ENCODE measurements around the gene SLC35E4. TPM values are rescaled to one million over a fixed set of nuclear protein-coding genes. Genes with fewer than 3 reads are reported as not detected.

The SLC35E4 gene
- total and polyA plus RNA-seq, 9 of the 15 experiments (the other 6 are each of a cell fraction or from before 2014, with no cell fraction given), result 0.06 to 2.3 (median 0.86) TPM; not detected in 1

DNA sequence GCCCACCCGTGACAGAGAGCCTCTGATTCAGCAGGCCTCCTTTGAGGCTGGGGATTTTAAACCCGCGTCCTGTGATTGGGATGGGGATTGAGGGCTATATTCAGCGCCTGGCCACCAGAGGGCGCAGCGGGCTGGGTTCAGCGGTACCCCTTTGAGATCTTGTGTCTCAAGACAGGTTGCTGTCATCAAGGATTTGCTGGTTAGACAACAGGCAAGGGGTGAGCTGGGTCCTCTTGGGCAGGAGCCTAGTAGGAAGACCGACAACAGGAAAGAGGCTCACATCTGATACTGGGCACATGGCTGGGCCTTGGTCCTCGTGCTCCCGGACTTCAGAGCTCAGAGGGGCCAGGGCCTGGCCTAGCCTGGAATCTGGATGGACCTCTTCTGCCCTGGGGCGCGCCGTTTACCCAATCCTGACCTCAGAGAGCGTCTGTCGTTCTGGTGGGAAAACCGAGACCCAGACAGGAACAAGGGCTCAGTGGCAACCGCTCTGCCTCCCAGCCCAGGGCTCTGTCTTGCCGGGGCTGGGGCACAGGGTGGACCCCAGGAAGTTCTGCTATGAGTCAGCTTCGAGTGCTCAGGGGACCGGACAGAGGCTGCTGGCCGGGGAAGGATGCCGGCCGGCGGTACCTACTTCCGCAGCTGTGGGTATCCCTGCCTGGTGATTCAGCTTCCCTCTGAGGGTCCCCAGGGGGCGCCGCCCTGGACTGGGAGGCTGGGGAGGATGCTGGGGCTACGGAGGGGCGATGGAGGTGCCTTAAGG lies 929 bp upstream of the SLC35E4 start (continued):
- TF ChIP-seq ASH1L (IDR thresholded peaks at IDR 0.05; ENCODE audit: borderline replicate concordance, low read depth, partially characterized antibody) (no peak), CBX2 (IDR thresholded peaks at IDR 0.05; ENCODE audit: insufficient read depth, low read length, poor library complexity, severe bottlenecking) (no peak), CCNT2 (IDR thresholded peaks at IDR 0.05; ENCODE audit: borderline replicate concordance, extremely low read depth, insufficient read length, low read depth, low read length) (no peak), FOXA3 (CRISPR knock-in tag; conservative IDR thresholded peaks at IDR 0.05 in 1 of 2, IDR thresholded peaks at IDR 0.05 in 1 of 2) (no peak), RBM17 (IDR thresholded peaks at IDR 0.05; ENCODE audit: borderline replicate concordance, low read depth, low read length) (no peak), CSDE1 (IDR thresholded peaks at IDR 0.05) (no peak), SUPT5H (IDR thresholded peaks at IDR 0.05) (no peak), KLF6 (CRISPR knock-in tag; IDR thresholded peaks at IDR 0.05; ENCODE audit: borderline replicate concordance) (no peak), MIER1 (IDR thresholded peaks at IDR 0.05; ENCODE audit: low read depth) (no peak), DDX20 (tag; IDR thresholded peaks at IDR 0.05; ENCODE audit: low read depth) (no peak), CBX8 (IDR thresholded peaks at IDR 0.05; ENCODE audit: borderline replicate concordance, extremely low read depth, low read depth, low read length, poor library complexity, severe bottlenecking) (no peak), KLF13 (tag; IDR thresholded peaks at IDR 0.05; ENCODE audit: borderline replicate concordance, low read depth) (no peak), HDAC8 (tag; IDR thresholded peaks at IDR 0.05) (no peak), NR2F6 (CRISPR knock-in tag; IDR thresholded peaks at IDR 0.05) (no peak), CXXC5 (CRISPR knock-in tag; IDR thresholded peaks at IDR 0.05) (no peak), RCOR1 (IDR thresholded peaks at IDR 0.05; ENCODE audit: borderline replicate concordance in 1 of 2, low read depth in 2 of 2, low read length in 2 of 2) (peak in 1 of 2 experiments; percentile 64; a peak in 2 of 4 replicates), FOXK1 (CRISPR knock-in tag; IDR thresholded peaks at IDR 0.05; ENCODE audit: borderline replicate concordance) (0 out of 2 replicates have a peak, but pooled peaks have one; percentile 46)
- TF ChIP-seq, protein P1, sequence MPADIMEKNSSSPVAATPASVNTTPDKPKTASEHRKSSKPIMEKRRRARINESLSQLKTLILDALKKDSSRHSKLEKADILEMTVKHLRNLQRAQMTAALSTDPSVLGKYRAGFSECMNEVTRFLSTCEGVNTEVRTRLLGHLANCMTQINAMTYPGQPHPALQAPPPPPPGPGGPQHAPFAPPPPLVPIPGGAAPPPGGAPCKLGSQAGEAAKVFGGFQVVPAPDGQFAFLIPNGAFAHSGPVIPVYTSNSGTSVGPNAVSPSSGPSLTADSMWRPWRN (IDR thresholded peaks at IDR 0.05; ENCODE audit: low read depth), result no peak
- TF ChIP-seq, protein P2, sequence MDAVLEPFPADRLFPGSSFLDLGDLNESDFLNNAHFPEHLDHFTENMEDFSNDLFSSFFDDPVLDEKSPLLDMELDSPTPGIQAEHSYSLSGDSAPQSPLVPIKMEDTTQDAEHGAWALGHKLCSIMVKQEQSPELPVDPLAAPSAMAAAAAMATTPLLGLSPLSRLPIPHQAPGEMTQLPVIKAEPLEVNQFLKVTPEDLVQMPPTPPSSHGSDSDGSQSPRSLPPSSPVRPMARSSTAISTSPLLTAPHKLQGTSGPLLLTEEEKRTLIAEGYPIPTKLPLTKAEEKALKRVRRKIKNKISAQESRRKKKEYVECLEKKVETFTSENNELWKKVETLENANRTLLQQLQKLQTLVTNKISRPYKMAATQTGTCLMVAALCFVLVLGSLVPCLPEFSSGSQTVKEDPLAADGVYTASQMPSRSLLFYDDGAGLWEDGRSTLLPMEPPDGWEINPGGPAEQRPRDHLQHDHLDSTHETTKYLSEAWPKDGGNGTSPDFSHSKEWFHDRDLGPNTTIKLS (IDR thresholded peaks at IDR 0.05; ENCODE audit: borderline replicate concordance, low read depth), result no peak
- TF ChIP-seq, protein P3, sequence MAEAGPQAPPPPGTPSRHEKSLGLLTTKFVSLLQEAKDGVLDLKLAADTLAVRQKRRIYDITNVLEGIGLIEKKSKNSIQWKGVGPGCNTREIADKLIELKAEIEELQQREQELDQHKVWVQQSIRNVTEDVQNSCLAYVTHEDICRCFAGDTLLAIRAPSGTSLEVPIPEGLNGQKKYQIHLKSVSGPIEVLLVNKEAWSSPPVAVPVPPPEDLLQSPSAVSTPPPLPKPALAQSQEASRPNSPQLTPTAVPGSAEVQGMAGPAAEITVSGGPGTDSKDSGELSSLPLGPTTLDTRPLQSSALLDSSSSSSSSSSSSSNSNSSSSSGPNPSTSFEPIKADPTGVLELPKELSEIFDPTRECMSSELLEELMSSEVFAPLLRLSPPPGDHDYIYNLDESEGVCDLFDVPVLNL (CRISPR knock-in tag; IDR thresholded peaks at IDR 0.05; ENCODE audit: low read depth), result no peak
- TF ChIP-seq, protein P4, sequence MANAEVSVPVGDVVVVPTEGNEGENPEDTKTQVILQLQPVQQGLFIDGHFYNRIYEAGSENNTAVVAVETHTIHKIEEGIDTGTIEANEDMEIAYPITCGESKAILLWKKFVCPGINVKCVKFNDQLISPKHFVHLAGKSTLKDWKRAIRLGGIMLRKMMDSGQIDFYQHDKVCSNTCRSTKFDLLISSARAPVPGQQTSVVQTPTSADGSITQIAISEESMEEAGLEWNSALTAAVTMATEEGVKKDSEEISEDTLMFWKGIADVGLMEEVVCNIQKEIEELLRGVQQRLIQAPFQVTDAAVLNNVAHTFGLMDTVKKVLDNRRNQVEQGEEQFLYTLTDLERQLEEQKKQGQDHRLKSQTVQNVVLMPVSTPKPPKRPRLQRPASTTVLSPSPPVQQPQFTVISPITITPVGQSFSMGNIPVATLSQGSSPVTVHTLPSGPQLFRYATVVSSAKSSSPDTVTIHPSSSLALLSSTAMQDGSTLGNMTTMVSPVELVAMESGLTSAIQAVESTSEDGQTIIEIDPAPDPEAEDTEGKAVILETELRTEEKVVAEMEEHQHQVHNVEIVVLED (CRISPR knock-in tag; IDR thresholded peaks at IDR 0.05), result no peak
